GM18858 (cell line): ENCODE measurements around the gene PSMG1.

Experiments used
- ATAC-seq: cut with Tn5 transposase; IDR thresholded peaks from one replicate; pipeline ENCODE4 v1.9.1; 2021; ENCODE audit not compliant: unreplicated experiment

The PSMG1 gene

DNA sequence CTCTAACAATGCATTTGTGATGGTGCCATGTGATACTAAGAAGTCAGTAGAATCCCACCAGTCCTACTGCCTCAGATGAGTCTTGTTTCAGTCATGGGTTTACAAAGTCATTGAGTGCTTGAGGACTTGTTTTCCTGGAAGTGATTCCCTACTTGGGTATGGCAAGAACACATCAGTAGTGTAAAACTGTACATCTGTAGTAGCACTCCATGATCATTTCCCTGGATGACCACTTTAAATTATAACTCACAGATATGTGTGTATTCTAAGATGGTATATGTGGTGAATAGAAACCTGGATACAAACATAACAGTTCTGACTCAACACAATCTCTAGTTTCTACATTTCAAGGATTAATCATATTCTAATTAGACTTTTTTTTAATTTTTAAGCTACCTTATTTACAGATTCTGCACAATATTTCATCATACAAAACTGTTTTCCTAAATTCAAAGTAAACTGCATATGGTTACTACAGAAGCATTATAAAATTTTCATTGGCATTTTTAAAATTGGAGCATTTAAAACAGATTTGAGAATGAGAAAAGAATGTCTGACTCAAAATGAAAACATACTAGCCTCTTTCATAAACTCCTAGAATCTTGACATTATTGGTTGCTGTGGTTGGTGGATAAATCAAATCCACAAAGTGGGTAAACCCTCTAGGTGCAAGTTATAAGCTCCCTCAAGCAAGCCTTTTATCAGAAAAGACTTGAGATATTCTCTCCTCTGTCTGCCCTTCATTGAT is 6.8 kb upstream of the PSMG1 start:
- no peak for ATAC-seq

DNA sequence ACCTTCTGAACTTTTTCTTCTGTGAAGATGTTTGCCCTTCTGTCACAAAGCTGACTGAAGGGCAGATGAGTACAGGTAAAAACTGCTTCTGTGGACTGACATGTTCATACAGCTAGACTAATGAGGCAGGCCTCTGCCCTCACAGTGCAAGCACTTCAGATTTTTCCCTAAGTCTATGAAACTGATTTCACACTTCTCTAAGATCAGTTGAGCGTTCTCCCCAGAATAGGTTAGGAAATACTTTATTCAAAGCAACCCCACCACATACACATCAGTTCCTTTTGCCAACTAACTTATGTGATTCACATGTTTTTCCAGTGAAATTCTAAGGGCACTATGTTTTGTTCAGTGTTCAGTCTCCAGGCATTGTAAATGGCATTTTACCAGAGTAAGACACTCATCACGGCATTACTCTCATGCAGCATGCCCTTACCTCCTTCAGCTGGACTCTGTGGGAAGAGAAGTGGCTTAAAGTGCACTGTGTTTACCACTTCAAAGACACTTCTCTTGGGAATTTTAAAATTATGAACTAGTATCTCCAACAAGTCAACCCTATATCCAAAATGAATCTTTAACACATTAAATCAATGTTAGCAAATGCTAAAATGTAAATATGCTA is 5.4 kb upstream of the PSMG1 start:
- ATAC-seq = no peak

DNA sequence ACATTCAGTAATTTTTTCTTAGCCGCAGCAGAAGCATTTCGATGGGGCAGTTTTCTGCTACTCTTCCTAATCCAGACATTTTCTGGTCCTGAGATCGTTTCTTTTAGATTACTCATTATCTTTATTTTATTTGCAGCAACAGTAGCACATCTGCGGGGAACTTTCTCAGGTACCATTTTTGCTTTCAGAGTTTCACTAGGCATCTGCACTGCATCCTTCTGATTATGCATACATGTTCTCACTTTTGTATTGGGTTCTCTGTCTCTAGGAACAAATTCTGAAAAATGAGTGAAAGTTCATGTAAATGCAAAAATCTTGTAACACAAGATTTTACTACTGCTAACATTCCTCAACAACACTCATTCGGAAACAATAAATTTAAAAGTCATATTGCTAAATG is 3.9 kb upstream of the PSMG1 start:
- ATAC-seq = no peak

DNA sequence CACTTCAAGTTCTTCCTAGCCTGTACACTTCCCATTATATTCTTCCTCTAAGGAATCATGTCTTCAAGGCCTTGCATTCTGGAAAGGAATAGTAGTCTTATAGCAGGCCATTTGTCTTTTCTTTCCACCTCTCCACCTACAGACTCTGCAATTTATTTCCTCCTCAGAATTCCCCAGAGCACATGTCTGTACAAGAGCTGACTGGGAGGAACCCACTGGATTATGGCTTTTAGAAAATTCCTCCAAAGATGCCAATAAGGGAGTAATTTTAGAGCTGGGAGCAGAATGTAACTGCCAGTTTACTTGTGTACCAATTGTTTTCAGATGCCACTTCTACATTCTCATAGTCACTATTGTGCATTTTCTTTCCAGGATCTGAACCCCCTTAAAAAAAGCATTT is 3.4 kb upstream of the PSMG1 start:
- ATAC-seq = no peak

DNA sequence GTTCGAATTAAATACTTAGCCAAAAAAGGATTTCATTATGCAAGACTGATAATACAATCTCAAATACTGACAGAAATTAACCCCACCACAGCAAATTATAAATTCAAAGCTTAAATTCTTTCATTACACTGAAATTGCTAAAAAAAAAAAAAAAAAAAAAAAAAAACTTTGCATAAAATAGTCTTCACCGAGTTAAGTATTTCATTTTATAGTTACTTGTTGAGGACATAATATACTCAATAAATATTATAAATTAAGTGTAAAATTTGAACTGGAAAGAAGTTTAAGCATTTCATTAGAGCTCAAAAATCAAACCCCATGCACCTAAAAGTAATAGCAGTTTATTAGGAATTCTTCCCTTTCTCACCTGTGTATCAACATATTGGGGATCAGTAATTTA is 1.9 kb upstream of the PSMG1 start:
- no peak for ATAC-seq

DNA sequence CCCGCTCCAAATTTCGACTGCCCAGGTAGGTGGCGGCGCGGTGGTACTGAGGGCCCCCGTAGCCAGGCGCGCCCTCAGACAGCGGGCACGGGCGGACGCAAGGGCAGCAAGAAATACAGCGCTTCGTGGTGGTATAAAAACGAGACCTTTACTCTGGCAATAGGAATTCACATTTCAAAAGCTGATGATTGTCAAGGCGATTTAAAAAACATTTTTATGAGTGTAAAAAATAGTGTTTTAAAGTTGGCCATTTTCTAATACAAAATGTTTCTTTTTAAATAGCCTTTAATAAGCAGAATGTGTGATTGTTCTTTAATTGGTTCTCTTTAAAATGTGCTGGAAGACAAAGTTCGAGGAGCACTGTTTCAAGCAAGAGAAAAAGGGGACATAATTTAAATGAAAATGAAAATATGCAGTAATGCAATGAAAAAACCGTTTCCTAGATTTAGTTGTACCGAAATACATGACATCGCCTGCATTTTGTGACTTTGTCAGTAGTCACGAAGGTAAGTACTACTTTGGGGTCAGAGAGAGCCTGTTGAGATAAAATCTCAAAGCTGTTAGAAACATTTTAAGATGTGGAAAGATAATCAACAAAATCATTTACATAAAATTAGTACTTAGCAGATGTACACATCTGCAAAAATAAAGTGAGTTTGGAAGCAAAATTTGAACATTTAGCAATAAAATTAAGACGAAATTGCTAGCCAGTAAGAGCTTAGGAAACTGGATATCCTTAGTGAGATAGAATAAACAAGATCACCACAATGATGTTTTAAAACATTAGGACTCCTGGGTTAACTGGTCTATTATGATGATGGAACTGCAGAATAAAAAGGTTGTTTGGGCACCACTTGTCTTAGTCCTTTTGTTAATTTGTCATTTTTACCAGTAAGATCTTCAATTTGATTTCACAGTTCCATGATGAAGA is 1.1 kb upstream of the PSMG1 start:
- no peak for ATAC-seq

DNA sequence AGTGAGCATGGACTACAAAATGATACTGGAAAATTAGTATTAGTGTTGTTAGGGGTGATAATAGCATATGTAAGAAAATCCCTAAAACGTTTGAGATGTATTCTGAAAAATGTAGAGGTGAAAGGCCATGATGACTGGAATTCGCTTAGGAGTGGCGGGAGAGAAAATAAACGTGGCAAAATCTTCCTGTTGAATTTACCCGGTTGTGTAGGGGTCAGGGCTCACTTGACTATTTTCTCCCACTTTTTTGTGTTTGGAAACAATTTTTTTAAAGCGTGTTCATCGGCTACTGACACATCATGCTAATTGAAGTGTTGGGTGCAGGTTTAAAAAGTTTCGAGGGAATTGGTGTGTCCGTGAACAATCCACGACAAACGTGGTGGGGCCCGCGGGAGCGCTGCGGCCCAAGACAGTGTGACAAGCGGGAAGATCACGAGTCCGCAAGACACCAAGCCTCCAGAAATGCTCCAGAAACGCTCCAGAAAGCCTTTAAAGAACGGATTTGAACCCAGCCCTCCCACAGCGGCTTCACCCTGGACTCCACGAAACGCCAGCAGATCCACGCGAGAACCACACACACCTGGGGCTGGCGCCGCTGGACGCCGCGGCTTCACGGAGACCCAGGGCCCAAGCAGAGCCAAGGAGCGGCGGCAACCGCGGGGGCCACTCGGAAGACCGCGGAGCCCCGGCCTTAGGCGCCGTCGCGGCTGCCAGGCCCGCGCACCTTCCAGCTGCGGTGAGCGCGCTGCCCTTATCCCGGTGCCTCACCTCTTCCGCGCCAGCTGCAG is 573 bp downstream of the PSMG1 start:
- no peak for ATAC-seq

DNA sequence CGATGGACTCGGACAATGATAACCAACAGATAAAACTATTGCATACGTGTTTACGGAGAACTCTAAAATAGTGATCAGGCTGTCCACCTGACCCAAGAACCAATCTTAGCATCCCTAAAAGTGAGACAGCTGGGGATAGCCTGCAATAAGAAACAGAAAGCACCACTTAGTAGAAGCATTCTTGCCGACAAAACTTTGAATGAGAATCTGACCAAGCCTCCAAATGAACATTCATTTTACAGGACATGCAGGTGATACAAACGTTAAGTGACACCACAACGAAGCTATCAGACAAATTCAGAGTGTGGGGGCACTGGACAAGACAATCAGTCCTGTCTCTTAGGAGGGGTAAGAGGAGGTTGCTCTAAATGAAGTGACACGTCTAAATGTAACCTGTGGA is 1.2 kb downstream of the PSMG1 start:
- no peak for ATAC-seq

DNA sequence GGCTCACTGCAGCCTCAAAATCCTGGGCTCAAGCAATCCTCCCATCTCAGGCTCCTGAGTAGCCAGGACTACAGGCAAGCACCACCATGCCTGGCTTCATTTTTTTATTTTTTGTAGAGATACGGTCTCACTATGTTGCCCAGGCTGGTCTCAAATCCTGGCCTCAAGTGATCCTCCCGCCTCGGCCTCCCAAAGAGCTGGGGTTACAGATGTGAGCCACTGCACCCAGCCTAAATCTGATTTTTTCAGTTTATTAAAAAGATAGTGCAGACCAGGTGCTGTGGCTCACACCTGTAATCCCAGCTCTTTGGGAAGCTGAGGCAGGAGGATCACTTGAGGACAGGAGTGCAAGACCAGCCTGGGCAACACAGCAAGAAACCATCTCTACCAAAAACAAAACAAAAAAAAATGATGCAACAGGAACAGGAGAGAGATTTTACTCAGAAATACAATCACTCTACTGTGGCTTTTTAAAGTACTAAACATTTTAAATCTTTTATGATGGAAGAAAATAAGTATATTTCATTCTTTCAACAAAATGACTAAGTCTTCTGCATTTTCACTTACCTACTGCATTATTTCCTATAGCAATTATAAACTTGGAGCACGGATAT is 1.9 kb downstream of the PSMG1 start:
- ATAC-seq = no peak

DNA sequence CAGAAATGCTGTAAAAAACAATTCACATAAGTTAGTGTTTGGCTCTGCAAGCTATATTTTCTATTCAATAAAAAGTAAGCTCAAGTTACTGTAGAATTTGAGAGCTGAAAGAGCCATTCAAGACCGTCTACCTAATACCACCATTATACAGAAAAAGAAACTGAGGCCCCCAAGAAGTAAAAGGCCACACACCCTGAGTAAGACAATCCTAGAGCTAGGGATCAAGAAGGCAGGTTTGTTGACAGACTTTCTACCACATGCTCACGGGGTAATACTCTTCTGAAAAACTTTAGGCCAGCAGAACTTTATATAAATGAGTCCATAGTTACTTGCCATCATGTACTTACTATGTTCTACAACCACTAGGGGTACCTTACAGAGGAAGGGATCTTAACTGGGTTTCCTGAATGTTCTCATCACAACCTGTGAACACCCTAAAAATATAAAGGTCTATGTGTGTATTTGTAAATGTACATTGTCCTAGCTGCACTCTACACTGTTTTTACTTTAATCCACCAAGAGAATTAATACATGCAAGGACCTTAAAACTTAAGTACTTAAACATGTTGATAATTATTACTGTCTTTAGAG is 2.7 kb downstream of the PSMG1 start:
- ATAC-seq = no peak

DNA sequence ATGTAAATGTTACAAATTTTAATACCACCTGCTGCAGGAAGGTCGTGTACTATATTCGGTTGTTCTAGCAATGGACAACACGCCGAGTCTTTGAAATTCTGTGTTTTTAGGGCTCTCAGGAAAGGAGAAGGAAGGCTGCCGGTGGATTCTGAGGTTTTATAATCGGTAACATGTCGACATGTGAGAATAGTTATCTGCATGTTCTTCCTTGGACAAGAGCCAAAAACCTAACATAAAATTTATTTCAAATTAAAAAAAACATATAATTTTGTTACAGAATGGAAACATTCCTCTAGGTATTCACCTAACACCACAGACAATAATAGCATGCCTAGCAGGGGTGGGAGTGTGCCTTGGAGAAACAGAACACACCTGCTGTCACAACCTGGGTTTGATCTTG is 4.8 kb downstream of the PSMG1 start:
- no peak for ATAC-seq

DNA sequence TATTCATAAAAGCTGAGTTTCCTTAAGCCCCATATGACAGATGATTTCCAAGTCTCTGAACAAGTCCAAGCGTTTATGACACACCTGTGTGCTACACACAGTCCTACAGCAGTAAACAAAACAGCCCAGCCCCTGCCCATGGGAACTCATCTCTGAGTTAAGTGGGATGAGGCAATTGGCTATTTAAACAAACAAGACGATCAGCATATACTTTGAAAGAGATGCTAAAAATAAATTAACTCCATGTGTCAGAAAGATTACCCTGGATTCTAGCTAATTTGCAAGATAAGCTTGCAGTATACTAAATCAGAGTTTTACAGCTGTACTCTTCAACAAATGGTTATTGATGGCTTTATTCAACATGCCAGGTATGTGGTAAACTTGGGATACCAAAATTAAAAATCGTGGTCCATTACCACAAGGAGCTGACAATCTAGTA is 7.0 kb downstream of the PSMG1 start:
- no peak for ATAC-seq

DNA sequence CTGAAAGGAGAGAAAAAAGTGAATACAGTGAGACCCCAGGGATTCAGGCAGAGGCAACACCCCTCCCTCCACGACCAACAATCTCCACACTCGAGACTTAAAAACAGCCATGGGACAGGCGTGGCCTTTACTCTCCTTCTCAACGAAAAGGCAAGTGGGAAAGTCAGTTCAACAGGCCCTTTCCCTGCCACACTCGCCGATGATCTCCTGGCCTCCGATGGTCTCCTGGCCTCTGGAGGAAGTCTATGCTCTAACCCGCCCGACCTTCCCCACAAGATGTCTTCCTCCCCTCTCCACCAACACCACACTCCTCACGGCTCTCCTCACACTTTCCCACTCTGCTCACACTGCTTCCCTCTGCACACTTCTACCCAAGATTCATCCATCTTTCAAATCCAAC is 7.6 kb downstream of the PSMG1 start:
- ATAC-seq = no peak

DNA sequence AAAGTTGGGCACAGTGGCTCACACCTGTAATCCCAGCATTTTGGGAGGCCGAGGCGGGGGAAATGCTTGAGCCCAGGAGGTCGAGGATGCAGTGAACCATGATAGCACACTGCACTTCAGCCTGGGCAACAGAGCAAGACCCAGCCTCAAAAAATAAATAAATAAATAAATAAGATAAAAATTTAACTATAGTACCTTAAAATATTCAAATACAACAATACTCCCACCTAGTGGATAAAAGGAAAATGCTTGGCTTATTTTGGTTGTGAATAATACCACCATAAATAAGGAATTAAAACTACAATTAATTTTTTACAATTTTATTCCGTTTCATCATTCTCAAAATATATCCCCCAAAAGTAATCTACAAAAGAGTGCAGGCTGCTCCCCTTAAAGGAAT is 8.1 kb downstream of the PSMG1 start:
- ATAC-seq = no peak

DNA sequence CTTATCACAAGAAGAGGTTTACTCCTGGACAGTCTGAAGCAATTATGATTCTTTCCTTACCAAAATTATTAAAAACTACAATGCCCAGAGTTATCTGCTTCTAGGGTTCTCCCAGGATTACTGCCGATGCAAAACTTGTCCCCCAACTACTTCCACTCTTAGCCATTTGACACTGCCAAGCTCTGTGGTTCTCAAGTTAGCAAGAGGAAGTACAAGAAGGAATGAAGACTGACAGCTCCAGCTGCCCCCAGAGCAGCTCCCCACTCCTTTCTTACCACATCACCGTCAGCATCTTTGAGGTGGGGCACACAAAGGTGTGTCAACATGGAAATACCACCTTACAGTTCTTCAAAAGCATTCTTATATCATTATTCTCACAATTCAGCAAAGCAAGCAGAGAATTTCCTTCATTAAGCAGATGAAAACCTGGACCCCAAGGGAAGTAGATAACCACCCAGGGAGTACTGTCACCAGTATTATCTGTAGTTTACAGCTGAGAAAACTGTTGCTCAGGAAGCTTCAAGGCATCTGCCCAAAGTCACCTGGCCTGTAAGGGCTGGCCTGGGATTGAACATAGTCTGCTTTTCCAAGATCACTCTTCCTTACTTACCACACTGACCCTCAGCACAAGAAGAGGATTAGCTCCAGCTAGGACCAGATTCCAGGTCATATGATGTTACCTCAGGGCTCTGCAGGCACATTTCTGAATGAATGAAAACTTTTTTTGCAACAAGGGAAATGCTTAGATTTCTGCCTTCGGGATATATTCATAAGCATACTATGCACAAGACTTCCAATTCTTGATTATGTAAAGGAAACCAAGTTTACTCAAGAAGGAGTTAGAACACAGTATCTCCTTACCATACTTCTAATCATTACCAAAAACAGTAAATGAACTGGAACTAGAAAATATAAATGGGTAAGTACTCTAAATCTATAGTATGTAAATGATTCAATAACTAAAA is 9.3 kb downstream of the PSMG1 start:
- no peak for ATAC-seq

DNA sequence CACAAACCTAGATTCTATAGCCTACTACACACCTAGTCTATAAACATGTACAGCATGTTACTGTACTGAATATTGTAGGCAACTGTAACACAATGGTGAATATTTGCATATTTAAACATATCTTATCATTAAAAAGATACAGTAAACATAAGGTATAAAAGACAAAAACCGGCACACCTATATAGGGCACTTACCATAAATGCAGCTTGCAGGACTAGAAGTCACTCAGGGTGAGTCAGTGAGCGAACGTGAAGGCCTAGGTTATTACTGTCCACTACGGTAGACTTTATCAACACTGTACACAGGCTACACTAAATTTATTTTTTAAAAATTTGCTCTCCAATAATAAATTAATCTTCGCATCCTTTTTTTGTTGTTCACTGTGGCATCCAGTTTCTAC is 13.3 kb downstream of the PSMG1 start:
- no peak for ATAC-seq

DNA sequence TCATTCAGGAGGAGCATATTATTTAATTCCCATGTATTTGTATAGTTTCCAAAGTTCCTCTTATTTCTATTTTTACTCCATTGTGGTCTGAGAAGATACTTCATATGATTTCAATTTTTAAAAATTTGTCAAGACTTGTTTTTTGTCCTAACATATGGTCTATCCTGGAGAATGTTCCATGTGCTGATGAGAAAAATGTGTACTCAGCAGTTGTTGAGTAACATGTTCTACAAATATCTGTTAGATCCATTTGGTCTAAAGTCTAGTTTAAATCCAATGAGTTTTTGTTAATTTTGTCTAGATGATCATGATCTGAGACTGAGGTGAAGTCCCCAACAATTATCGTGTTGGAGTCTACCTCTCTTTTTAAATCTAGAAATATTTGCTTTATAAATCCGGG is 14.5 kb downstream of the PSMG1 start:
- no peak for ATAC-seq

DNA sequence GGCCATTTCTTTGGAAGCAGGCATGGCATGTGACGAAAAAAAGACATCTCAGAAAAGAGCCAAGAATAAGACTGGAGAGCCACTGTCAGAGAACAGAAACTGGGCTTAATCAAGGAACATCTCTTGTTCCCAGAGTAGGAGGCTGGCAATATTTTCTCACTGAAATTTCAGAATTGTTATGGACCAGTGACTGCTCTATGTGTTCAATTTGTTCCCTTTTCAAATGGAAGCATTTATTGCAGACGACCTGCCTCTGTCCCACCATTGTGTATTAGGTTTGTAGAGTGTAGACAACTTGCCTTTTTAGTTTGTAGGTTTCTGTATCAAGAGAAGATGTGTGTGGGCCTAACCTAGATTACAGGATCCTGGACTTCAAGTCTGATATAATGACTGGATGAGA is 18.7 kb downstream of the PSMG1 start:
- no peak for ATAC-seq

DNA sequence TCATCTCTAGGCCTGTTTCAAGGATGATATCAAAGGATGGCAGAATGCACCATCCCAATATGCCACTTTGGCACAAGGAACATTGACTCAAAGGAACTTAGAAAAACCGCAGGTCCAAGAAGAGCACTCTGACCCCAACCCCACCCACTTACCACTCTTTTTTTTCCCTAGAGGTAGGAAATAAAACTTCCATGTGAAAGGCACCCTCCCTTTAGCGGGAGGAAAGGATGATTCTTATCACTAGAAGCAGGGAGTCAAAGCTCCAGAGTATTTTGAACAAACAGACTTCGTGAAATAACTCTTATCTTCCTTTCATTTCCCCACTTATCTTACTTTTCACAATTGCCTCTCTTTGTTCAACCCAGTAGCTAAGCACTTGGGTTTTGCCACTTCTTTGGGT is 22.2 kb downstream of the PSMG1 start:
- ATAC-seq = no peak
